Measurements from ENCODE around the gene TM4SF1.

TM4SF1 gene

DNA sequence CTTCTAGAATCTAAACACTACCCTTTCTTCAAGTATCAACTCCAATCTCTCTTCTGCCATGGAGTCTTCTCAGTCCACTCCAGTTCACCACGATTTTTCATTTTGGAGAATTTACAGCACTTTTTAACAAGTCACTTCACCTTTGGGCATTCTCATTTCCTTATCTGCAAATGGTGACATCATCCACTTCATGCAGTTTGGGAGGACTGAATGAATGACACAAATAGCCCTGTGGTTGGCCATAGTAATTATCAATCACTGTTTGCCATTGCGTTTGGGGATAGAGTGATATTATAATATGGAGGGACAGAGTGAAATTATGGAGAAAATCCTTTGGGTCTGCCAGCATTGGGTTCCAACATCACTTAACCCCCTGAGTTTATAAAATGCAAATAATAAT, 38.0 kb upstream of the TM4SF1 start:
- TF ChIP-seq, protein P1, sequence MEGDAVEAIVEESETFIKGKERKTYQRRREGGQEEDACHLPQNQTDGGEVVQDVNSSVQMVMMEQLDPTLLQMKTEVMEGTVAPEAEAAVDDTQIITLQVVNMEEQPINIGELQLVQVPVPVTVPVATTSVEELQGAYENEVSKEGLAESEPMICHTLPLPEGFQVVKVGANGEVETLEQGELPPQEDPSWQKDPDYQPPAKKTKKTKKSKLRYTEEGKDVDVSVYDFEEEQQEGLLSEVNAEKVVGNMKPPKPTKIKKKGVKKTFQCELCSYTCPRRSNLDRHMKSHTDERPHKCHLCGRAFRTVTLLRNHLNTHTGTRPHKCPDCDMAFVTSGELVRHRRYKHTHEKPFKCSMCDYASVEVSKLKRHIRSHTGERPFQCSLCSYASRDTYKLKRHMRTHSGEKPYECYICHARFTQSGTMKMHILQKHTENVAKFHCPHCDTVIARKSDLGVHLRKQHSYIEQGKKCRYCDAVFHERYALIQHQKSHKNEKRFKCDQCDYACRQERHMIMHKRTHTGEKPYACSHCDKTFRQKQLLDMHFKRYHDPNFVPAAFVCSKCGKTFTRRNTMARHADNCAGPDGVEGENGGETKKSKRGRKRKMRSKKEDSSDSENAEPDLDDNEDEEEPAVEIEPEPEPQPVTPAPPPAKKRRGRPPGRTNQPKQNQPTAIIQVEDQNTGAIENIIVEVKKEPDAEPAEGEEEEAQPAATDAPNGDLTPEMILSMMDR (IDR thresholded peaks at IDR 0.05; ENCODE audit: low read depth, low read length), result no peak
- H3K4me3 ChIP-seq (ENCODE audit: low read depth, low read length), result no peak overlapping the region

DNA sequence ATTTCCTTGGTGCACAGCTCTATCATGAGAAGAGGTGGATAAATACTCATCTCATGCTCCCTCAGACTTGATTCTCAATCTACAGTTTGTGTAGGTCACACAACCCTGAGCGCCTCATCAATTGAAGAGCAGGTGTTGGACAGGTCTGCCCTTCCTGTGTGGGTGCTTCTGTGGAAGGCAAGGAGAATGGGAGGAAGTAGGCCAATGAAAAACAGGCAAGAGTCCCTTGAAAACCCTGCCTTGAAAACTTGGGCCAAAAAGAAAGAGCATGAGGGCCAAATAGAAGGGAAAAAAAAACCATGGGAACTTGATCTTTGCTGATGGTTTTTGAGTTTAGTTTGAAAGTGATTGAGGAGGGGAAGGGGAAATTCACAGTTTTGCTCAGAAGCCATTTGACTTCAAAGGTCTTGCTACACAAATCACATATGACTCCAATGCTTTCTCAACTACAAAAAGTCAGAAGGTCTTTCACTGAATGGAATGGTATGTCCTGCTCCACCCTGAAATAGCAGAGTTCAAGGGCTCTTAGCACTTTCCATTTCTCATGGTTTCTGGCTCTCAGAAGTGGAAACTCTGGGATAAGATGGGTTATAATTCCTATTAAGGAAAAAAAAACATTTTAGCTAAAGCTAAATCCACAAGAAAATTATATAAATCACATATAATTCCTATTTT, 37.2 kb upstream of the TM4SF1 start:
- TF ChIP-seq, protein P1 (IDR thresholded peaks at IDR 0.05; ENCODE audit: low read depth, low read length), result no peak
- H3K4me3 ChIP-seq (ENCODE audit: low read depth, low read length), result no peak overlapping the region

DNA sequence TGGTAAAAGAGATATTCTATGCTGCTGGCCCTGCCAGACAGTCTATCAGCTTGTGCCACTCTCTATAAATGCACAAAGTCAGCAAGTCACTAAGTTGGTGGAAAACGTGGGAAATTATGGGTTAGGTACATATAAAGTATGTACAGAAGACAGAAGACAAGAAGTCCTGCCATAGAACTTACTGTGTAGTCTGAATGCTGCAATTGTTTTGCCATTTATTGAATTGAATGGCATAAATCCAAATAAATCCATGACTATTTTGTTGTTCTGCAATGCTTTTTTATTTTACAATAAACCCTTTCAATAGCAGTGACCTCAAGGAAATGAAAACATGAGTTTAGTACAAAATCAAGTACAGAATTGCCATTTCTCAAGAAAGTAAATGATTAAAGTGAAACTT, 34.1 kb upstream of the TM4SF1 start:
- H3K4me3 ChIP-seq (ENCODE audit: low read depth, low read length), result no peak overlapping the region
- TF ChIP-seq, protein P1 (IDR thresholded peaks at IDR 0.05; ENCODE audit: low read depth, low read length), result no peak

DNA sequence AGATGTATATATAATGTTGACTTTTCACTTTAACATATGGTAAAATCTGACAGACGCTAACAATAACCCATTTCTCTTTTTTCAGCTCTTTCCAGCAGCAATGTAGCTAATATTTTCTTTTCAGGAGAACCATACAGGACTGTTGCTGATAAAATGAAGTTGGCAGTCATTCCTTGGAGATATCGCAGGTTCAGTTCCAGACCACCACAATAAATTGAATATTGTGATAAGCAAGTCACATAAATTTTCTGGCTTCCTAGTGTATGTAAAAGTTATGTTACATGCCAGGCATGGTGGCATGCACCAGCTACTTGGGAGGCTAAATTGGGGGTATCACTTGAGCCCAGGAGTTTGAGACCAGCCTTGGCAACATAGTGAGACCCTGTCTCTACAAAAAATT, 31.9 kb upstream of the TM4SF1 start:
- TF ChIP-seq, protein P1 (IDR thresholded peaks at IDR 0.05; ENCODE audit: low read depth, low read length), result no peak
- no peak overlapping the region for H3K4me3 ChIP-seq (ENCODE audit: low read depth, low read length)

DNA sequence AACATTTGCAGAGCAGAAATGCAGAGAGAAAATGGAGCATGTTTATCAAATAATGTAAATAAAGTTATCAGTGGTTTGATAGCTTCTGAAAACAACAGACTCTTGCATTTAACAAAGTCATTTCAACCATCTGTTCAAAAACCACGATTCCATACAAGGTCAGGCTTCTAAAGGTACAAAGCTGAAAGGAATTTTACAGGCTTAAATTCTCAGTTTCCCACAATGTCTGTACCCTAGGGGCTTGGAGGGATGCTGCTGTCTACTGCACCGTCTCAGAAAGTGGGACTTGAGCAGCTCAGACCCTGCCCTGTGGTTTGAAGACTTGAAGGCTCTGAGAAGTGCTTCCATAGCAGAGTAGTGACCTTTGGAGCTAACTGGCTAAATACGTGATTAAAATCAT, 30.4 kb upstream of the TM4SF1 start:
- H3K4me3 ChIP-seq (ENCODE audit: low read depth, low read length), result no peak overlapping the region
- TF ChIP-seq, protein P1 (IDR thresholded peaks at IDR 0.05; ENCODE audit: low read depth, low read length), result no peak

DNA sequence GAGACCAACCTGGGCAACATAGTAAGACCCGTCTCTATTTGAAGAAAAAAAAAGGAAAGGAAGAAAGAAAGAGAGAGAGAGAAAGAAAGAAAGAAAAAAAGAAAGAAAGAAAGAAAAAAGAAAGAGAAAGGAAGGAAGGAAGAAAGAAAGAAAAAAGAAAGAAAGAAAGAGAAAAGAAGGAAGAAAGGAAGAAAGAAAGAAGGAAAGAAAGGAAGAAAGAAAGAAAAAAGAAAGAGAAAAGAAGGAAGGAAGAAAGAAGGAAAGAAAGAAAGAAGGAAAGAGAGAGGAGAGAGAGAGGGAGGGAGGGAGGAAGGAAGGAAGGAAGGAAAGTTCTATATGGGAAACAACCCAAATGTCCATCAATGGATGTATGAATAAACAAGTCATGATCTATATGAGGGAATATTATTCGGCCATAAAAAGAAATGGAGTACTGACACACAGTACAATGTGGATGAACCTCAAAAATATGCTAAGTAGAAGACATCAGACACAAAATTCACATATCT, 28.8 kb upstream of the TM4SF1 start:
- TF ChIP-seq, protein P1 (IDR thresholded peaks at IDR 0.05; ENCODE audit: low read depth, low read length), result no peak
- no peak overlapping the region for H3K4me3 ChIP-seq (ENCODE audit: low read depth, low read length)

DNA sequence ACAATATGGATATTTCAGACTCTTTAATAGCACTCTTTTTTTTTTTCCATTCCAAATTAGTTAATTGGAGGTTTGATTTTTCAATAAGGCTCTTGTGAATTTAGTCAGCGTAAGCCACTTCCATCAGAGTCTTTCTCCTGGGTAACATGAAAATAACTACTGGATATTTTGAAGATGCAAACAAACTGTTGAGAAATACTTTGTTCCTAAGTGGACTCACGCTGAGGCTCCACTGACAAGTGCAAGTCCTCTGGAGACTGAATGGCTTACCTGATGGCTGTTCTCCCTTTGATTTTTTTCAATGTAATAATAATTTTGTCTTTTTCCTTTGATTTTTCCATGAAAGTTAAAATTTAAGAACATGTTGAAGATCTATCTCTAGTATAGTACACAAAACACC, 26.0 kb upstream of the TM4SF1 start:
- TF ChIP-seq, protein P1 (IDR thresholded peaks at IDR 0.05; ENCODE audit: low read depth, low read length), result no peak
- no peak overlapping the region for H3K4me3 ChIP-seq (ENCODE audit: low read depth, low read length)

Measured in WI38 (cell line).